GM18511 (cell line): ENCODE measurements around the gene RGS17.

Experiments
- ATAC-seq: cut with Tn5 transposase; IDR thresholded peaks from one replicate; pipeline ENCODE4 v1.9.1; 2021; ENCODE audit warnings: mild to moderate bottlenecking, moderate library complexity; ENCODE audit not compliant: unreplicated experiment

RGS17 gene

GRCh38 chr6:152959333-152959732 lies 171.7 kb downstream of the RGS17 start:
- ATAC-seq, result no peak

- no peak for ATAC-seq
These were observed 173.3 kb downstream of the RGS17 start for GRCh38 chr6:152957796-152958195.
